Natural killer cell (primary cell): ENCODE results near the gene MCOLN3. TPM values are rescaled to one million over a fixed set of nuclear protein-coding genes. Genes with fewer than 3 reads are reported as not detected.

ENCODE experiments used
- ATAC-seq, 3 donors: fragments of 150-1000 bp in 2 of 3; fragments of 200-7000 bp in 1 of 3; cut with Tn5 transposase; 1 replicate in 1 of 3; 2 replicates in 2 of 3; pipeline ENCODE4 v1.10.0; 2021; ENCODE audit warnings: mild to moderate bottlenecking in 2 of 3, moderate library complexity in 2 of 3
- DNase-seq, 2 donors: peaks; one replicate each; pipeline versions ENCODE4 v3.0.0 to v3.0.0-alpha.2; 2013 to 2021; ENCODE audit warnings: mixed read lengths in 1 of 2
- H3K27ac ChIP-seq: one replicate; pipeline ENCODE4 v1.5.1; 2013; ENCODE audit warnings: mild to moderate bottlenecking, low read length
- H3K27me3 ChIP-seq: one replicate; pipeline ENCODE4 v1.6.1; 2013; ENCODE audit warnings: low read length; ENCODE audit not compliant: control insufficient read depth, insufficient read depth
- H3K36me3 ChIP-seq: one replicate; pipeline ENCODE4 v1.6.1; 2013; ENCODE audit warnings: low read length; ENCODE audit not compliant: control insufficient read depth, insufficient read depth
- H3K4me1 ChIP-seq: one replicate; pipeline ENCODE4 v1.6.1; 2013; ENCODE audit warnings: low read length; ENCODE audit not compliant: control insufficient read depth, insufficient read depth
- H3K4me3 ChIP-seq: one replicate; pipeline ENCODE4 v1.5.1; 2013; ENCODE audit warnings: low read length
- H3K9me3 ChIP-seq: one replicate; pipeline ENCODE4 v1.6.1; 2013; ENCODE audit warnings: low read length; ENCODE audit not compliant: control insufficient read depth, insufficient read depth
- H3K27ac Mint-ChIP-seq, 2 donors: one replicate each; pipeline ENCODE4 v1.8.0; 2022; ENCODE audit warnings: mild to moderate bottlenecking in 2 of 2, mixed read lengths in 2 of 2, moderate library complexity in 1 of 2
- H3K27me3 Mint-ChIP-seq, 2 donors: one replicate each; pipeline ENCODE4 v1.8.0; 2022; ENCODE audit warnings: low read depth in 2 of 2, mixed read lengths in 2 of 2
- H3K36me3 Mint-ChIP-seq: one replicate; pipeline ENCODE4 v1.8.0; 2022; ENCODE audit warnings: mixed read lengths
- H3K4me1 Mint-ChIP-seq, 2 donors: one replicate each; pipeline ENCODE4 v1.8.0; 2022; ENCODE audit warnings: mixed read lengths in 2 of 2
- H3K4me3 Mint-ChIP-seq: one replicate; pipeline ENCODE4 v1.8.0; 2022; ENCODE audit warnings: mild to moderate bottlenecking, moderate library complexity, mixed read lengths
- H3K9me3 Mint-ChIP-seq, 2 donors: one replicate each; pipeline ENCODE4 v1.8.0; 2022; ENCODE audit warnings: mixed read lengths in 2 of 2
- WGBS: methylation state at CpG from one replicate; pipeline ENCODE4 v1.1.7; 2013; ENCODE audit warnings: missing lambda C conversion rate; ENCODE audit not compliant: insufficient coverage; 5-methylcytosine and 5-hydroxymethylcytosine counted together
- intact Hi-C: fragments of 100-400 bp; cut with micrococcal nuclease; formaldehyde crosslinking; loops from one replicate; pipeline ENCODE4 v1.14.2; 2022
- total RNA-seq, 4 donors: library from RNA; stranded (reverse); fragments of 120-200 nt in 1 of 4; gene quantifications; one replicate each; pipeline versions ENCODE4 v1.2.3 to v1.2.4, GENCODE V29; 2013 to 2022
- TF ChIP-seq, protein P1 (sequence below): fragments of 200-600 bp; IDR thresholded peaks from one replicate; pipeline ENCODE4 v1.8.0; 2022; ENCODE audit warnings: antibody characterized with exemption

The MCOLN3 gene
- total RNA-seq, 3 donors from 2014 or later (not counting 1 experiment from before 2014, with no cell fraction given), result not detected

DNA sequence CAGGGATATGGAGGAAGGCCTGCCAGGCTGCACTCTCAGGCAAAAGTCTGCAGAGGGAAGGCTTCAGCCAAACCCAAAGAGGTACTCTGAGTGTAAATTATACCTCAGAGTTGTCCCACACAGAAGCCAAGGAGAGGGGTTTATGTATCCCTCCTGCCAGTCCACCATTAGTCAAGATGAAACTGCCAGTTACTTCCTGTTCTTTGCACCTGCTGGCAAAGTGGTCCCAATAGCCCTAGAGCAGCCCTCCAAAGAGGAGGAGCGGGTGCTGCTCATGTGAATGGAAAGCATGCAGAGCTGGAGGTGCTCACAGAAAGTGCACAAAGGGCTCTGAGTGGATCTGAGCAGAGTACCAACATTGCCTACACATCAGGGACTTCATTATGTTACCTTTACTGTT is 37.1 kb upstream of the MCOLN3 start:
- Histone ChIP-seq H3K4me3 (no peak overlapping the region), H3K27me3 (no peaks in the 10 kb centered on the region), H3K9me3 (no peaks in the 10 kb centered on the region), H3K27ac (no peak overlapping the region), H3K4me1 (no peaks in the 10 kb centered on the region), H3K36me3 (no peaks in the 10 kb centered on the region)
- Mint-ChIP-seq H3K27ac (no peak overlapping the region), H3K27me3 (peaks cover 13 to 31% of the 10 kb centered on the region in 2 donors), H3K4me1 (no peaks in the 10 kb centered on the region), H3K9me3 (no peaks in the 10 kb centered on the region), H3K36me3 (no peaks in the 10 kb centered on the region), H3K4me3 (no peak overlapping the region)
- intact Hi-C loops, result no loop called here
- TF ChIP-seq, protein P1, sequence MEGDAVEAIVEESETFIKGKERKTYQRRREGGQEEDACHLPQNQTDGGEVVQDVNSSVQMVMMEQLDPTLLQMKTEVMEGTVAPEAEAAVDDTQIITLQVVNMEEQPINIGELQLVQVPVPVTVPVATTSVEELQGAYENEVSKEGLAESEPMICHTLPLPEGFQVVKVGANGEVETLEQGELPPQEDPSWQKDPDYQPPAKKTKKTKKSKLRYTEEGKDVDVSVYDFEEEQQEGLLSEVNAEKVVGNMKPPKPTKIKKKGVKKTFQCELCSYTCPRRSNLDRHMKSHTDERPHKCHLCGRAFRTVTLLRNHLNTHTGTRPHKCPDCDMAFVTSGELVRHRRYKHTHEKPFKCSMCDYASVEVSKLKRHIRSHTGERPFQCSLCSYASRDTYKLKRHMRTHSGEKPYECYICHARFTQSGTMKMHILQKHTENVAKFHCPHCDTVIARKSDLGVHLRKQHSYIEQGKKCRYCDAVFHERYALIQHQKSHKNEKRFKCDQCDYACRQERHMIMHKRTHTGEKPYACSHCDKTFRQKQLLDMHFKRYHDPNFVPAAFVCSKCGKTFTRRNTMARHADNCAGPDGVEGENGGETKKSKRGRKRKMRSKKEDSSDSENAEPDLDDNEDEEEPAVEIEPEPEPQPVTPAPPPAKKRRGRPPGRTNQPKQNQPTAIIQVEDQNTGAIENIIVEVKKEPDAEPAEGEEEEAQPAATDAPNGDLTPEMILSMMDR, result no peak
- no peak for DNase-seq
- 89% methylated on average over 1 of the region's 1 CpG for WGBS
- no peak for ATAC-seq

- Histone ChIP-seq H3K27me3 (no peaks in the 10 kb centered on the region), H3K4me1 (no peaks in the 10 kb centered on the region), H3K9me3 (no peaks in the 10 kb centered on the region), H3K4me3 (no peak overlapping the region), H3K27ac (no peak overlapping the region), H3K36me3 (no peaks in the 10 kb centered on the region)
- peaks cover 0 to 3% of the 10 kb centered on the region in 2 donors for H3K9me3 Mint-ChIP-seq
- DNase-seq (peak in 1 of 2 donors; percentile 14), ATAC-seq (no peak)
- no peak overlapping the region for H3K4me3 Mint-ChIP-seq
- H3K27ac Mint-ChIP-seq, result no peak overlapping the region
- 57% methylated on average over 3 of the region's 3 CpGs for WGBS
- intact Hi-C loops, result no loop called here
- H3K36me3 Mint-ChIP-seq, result no peaks in the 10 kb centered on the region
- no peaks in the 10 kb centered on the region for H3K4me1 Mint-ChIP-seq
- peaks cover 17 to 20% of the 10 kb centered on the region in 2 donors for H3K27me3 Mint-ChIP-seq
- TF ChIP-seq, protein P1, result no peak
Measured at GRCh38 chr1:85078903-85079302, 30.6 kb upstream of the MCOLN3 start.

GRCh38 chr1:85074365-85074964 is 26.2 kb upstream of the MCOLN3 start:
- H3K4me3 Mint-ChIP-seq, result no peak overlapping the region
- no peaks in the 10 kb centered on the region for H3K36me3 Mint-ChIP-seq
- Histone ChIP-seq H3K9me3 (no peaks in the 10 kb centered on the region), H3K4me1 (no peaks in the 10 kb centered on the region), H3K27ac (no peak overlapping the region), H3K4me3 (no peak overlapping the region), H3K36me3 (no peaks in the 10 kb centered on the region), H3K27me3 (no peaks in the 10 kb centered on the region)
- no peak for DNase-seq
- H3K27me3 Mint-ChIP-seq, result peaks cover 0 to 15% of the 10 kb centered on the region in 2 donors
- H3K9me3 Mint-ChIP-seq, result peaks cover 0 to 3% of the 10 kb centered on the region in 2 donors
- H3K27ac Mint-ChIP-seq, result no peak overlapping the region
- TF ChIP-seq, protein P1, result no peak
- 88% methylated on average over 3 of the region's 3 CpGs for WGBS
- H3K4me1 Mint-ChIP-seq, result no peaks in the 10 kb centered on the region
- intact Hi-C loops, result no loop called here
- ATAC-seq, result no peak

- 86% methylated on average over 2 of the region's 3 CpGs for whole genome bisulfite sequencing
- H3K36me3 Mint-ChIP-seq, result no peaks in the 10 kb centered on the region
- no peak for DNase-seq
- no peaks in the 10 kb centered on the region for H3K9me3 ChIP-seq
- H3K27ac ChIP-seq, result no peak overlapping the region
- H3K4me3 Mint-ChIP-seq, result no peak overlapping the region
- intact Hi-C loops, result no loop called here
- H3K27ac Mint-ChIP-seq, result no peak overlapping the region
- TF ChIP-seq, protein P1, result no peak
- no peaks in the 10 kb centered on the region for H3K4me1 Mint-ChIP-seq
- peaks cover 10 to 16% of the 10 kb centered on the region in 2 donors for H3K27me3 Mint-ChIP-seq
- no peaks in the 10 kb centered on the region for H3K4me1 ChIP-seq
- peaks cover 0 to 3% of the 10 kb centered on the region in 2 donors for H3K9me3 Mint-ChIP-seq
- ATAC-seq, result no peak
- no peaks in the 10 kb centered on the region for H3K36me3 ChIP-seq
- no peaks in the 10 kb centered on the region for H3K27me3 ChIP-seq
- H3K4me3 ChIP-seq, result no peak overlapping the region
Measured at GRCh38 chr1:85070972-85071492, 22.7 kb upstream of the MCOLN3 start.
